IPS-11a (cell line): Measurements from ENCODE around the gene NMT1.
A peak's percentile ranks its signal among the peaks of the same experiment; 100 is the strongest.

Source experiments
- H3K4me3 ChIP-seq: one replicate; pipeline ENCODE4 v1.5.1; 2013; ENCODE audit warnings: low read depth, low read length, control low read depth

Gene NMT1

DNA sequence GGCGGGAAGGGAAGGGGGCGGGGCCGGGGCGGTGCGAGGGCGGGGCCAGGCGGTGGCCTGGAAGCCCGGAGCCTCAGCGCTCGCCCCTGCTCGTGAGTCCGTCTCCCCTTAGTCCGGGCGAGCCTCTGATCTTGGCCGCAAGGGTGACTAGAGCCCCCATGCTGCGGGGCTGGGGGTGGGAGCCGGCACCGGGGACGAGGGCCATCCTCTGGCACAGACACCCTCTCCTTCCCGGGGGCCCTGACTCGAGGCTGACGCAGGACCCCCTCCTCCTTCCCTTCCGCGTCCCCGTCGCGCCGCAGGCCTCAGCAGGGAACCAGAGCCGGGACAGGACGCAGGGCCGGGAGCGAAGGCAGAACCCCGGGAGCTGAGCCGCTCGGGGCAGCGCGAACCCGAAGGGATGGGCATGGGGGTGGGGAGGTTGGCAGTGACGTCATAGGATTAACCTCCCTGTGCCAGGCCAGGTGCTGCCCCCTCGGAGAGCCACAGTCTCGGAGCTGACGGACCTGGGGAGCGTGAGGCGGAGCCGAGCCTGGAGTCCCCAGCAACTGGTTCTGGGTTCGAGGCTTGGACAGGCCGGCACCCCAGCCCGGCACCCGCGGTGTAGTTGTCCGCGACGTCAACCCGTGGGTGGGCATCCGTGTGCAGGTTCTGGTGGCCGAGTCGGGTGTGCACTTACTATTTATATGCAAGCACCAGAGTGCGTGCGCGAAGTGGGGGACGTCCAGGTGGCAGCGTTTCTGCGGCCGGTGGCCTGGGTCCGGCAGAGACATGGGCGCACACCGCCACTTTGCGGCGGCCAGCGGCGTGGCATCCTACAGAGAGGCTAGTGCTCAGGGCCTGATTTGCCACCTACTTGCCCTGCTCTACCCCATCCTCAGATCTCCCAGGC lies 71.7 kb downstream of the NMT1 start:
- peak overlapping the region; percentile 50 for H3K4me3 ChIP-seq

DNA sequence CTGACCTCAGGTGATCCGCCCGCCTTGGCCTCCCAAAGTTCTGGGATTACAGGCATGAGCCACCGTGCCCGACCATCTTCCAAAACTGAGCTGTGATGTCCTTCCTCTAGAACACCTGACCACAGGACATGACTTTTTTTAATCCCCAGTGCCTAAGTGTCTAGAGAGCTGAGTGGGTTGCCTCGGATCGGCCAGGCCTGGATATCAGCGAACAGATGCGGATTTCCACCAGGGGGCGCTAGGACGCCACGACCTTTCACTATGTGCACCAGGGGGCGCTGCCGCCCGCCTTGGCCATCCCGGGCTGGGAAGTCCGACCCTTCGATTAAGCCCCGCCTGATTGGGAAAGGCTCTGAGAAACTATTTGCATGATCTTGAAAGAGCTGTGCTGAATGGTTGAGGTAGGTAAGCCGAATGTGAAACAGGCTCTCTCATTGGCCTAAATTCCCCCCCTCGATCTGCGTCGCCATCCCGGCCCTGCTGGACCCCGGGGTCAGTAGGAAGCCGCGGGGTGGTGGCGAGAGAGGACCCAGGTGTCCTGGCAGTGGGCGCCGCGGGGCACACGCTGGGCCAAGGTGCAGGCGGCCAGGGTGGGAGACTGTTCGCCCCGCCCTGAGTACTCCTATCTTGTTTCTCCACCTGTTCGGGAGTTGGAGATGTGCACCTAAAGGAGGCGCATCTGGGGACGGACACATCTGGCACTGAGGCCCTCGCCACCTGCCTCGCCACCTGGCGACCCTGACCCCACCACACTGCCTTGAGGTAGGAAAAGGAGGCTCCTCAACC lies 74.3 kb downstream of the NMT1 start, which contains the start of gene ACBD4:
TSS of gene ACBD4 (plus strand) at position 496 of the 786 bp plus-strand sequence. CDS start 458 bp downstream, outside the sequence.
- H3K4me3 ChIP-seq, result no peak within 1 kb of the TSS

DNA sequence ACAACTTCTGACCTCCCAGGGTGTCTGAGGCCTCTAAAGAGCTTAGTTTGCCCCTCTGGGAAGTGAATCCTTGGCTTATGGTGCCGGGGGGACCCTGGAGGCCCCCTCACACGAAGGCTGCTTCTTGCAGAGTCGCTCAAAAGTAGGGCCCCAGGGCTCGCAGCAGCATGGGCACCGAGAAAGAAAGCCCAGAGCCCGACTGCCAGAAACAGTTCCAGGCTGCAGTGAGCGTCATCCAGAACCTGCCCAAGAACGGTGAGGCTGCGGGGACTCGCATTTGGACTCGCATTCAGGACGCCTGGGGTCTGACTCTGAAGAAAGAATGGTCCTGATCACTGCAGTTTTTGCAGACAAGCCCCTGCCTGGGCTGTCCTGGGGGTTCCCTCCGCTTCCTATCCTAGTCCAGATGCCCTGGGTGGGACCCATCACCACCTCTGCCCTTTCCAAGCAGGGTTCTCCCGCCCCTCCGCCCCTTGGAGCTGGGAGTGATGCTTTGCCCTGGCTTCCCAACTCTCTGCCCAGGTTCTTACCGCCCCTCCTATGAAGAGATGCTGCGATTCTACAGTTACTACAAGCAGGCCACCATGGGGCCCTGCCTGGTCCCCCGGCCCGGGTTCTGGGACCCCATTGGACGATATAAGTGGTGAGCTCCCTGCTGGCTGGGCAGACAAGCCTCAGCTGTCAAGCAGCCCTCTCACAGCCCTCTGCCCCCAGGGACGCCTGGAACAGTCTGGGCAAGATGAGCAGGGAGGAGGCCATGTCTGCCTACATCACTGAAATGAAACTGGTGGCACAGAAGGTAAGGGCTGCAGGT lies 75.1 kb downstream of the NMT1 start:
- no peak overlapping the region for H3K4me3 ChIP-seq

DNA sequence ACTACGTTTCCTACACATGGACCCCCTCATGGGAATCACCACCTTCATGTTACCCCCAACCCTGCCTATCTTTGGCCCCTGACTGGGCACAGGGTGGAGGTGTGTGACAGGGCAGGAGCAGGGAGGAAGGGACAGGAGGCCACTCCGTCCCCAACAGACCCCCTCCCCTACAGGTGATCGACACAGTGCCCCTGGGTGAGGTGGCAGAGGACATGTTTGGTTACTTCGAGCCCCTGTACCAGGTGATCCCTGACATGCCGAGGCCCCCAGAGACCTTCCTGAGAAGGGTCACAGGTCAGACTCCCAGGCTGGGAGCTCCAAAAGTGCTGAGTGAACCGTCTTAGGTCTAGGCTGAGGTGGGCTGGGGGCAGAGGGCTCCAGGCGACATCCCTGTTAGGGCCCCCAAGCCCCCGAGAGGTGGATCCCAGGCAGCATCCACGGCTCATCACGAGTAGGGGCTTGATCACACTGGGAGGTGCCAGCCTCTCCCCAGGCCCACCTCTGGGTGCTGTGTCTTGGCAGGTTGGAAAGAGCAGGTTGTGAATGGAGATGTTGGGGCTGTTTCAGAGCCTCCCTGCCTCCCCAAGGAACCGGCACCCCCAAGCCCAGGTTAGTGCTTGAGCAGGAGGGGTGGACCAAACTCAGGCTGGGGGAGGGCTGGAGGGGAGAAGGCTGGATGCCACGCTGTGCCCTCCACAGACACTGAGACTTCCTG lies 75.9 kb downstream of the NMT1 start:
- H3K4me3 ChIP-seq, result no peak overlapping the region

DNA sequence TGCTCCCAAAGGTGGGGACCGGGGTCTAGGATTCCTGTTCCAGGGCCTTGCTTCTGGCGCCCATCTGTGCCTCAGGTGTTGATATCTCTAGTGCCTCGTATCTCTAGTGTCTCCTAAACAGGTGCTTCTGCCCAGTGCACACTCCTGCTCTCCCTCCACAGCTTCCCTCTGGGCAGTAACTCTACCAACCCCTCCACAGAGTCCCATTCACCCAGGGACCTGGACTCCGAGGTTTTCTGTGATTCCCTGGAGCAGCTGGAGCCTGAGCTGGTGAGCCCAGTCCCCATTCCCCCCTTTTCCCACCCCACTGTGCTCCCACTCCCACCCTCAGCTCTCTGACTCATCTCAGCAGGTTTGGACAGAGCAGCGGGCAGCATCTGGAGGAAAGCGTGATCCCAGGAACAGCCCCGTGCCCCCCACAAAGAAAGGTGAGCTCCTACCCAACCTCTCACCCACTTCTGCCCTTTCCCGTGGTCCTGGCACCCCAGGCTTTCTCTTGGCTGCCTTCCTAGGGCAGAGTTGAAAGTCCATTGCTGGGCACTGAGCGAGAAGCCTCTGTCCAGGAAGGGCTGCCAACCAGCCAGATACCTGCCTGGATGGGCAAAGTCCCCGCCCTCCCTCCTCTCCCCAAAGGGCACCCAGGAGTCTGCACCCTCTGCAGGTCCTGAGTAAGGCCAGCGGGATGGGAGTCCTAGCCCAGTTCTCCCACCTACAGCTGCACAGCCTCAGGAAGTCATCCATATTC lies 76.6 kb downstream of the NMT1 start:
- no peak overlapping the region for H3K4me3 ChIP-seq

DNA sequence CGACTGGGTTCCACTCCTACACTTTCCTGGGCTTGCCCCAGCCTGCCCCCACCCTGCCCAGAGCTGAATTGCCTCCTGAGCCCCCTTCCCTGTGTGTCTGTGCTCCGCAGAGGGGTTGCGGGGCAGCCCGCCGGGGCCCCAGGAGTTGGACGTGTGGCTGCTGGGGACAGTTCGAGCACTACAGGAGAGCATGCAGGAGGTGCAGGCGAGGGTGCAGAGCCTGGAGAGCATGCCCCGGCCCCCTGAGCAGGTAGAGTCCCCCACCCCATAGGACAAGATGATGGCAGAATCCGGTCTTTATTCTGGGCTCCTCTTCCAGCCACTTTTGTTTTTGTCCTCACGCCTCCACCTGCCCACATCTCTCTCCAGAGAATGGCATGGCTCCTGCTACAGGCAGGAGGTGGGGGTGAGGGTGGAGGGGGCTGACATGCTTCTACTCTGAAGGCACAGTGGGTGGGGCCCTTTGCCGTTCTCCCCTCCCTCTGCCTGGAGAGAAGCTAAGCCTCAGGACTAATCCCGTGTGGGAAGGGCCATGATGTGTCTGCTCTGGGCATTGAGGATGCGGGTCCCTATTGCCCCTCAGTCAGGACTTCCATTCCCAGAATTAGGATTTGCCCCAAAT lies 77.9 kb downstream of the NMT1 start:
- no peak overlapping the region for H3K4me3 ChIP-seq

DNA sequence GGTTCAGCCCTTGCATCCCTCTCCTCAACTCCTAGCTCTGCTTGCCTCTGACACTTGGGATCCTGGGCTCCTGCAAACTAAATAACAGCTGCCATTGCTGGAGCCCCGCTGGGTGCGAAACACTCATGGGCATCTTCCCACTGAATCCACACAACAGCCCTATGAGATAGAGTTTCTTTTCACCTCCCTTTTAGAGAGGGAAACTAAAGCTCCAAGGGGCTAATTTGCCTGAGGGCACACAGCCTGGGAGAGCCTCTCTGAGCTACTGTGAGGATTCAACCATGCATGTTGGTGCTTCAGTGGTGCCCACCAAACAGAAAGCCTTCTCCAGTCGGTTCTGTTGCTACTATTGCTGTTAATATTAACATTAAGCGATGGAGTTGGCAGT lies 78.4 kb downstream of the NMT1 start:
- no peak overlapping the region for H3K4me3 ChIP-seq

DNA sequence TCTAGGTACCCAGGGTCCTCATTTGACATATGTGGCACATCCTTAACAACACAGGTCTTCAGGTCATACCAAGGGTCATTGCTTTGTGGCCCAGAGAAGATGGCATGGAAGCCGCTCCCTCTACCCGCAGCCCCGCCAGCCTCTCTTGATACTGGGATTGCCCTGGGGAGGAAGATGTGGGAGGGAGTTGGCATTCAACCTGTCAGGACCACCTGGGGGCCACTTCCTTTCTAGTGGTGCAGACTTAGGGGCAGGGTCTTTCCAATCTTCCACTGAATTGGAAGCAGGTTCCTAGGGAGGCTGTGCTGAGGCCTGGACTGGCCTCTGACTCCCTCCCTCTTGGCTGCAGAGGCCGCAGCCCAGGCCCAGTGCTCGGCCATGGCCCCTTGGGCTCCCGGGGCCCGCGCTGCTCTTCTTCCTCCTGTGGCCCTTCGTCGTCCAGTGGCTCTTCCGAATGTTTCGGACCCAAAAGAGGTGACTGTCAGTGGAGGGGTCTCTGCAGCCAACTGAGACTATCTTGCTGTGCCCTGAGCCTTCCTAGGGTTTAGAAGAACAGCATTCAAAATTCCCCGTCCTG lies 82.1 kb downstream of the NMT1 start:
- H3K4me3 ChIP-seq, result no peak overlapping the region

DNA sequence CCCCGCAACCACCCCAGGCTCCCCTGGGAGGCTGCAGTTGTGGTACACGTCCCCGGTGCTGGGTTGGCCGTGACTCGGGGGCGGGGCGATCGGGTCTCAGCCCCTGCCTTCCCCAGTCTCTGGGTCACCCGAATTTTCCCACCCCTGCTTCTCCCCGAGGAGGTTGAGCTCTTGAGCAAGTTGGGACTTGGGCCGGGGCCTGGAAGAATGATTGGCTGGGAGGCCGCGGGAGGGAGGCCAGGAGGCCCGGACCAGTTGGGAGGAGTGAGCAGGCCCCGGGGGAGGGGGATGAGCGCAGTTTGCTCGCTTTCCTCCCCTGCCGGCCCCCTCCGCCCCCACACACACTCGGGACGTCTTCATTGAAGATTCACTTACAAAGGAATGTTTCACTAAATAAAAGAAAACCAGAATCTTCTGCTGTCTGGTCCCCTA lies 82.7 kb downstream of the NMT1 start:
- H3K4me3 ChIP-seq, result peak overlapping the region; percentile 38

DNA sequence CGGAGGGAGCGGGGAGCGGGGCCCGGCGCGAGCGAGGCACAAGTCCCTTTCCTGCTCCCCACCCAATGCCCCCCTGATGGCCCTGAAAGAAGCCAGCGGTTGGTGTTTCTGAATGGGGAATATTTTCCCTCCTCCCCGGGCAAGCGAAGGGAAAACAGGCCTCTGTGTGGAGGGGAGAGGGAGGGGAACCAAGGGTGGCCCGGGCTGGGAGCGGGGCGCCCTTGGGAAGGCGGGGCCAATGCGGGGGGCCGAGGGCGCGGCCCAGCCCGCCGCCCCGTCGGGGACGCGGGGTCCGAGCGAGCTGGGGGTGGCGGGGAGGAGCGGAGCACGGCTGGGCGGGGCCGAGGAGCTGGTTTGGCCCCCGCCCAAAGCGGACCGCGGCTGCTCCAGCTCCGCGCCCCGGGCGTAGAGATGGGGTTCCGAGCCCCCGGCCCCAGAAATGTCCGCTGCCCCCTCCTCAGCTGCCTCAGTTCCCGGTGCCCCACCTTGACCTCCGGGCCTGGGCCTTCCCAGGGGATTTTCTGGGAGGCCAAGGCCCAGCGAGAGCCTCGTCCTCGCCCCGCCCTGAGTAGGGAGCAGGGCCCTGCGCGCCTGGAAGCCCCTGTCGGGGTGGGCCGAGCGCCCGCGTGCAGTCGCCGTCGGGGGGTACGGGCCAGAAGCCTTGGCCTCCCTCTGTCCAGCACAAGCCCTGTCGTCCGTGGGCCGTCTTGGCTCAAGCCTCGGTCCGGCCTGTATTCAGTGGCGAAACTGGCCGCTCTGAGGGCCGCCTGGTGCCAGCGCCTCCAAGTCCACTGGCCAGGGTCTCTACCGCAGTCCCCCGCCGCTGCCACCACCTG lies 83.3 kb downstream of the NMT1 start:
- peak overlapping the region; percentile 38 for H3K4me3 ChIP-seq

DNA sequence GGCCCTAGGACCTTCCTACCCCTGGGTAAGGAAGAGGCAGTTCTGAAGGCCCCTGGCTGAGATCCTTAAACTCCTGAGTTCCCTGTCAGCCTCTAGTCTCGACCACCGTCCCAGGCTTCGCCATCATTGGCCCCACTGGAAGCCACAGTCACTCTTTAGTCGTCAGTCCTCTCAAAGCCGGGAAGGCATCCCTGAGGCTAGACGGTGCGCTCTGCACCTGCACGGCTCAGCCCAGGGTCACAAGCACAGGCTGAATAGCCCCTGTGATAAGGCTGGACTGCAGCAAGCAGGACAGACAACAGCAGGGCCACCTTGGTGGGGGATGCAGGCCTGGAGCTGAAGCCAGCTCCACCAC lies 83.9 kb downstream of the NMT1 start:
- H3K4me3 ChIP-seq, result no peak overlapping the region

DNA sequence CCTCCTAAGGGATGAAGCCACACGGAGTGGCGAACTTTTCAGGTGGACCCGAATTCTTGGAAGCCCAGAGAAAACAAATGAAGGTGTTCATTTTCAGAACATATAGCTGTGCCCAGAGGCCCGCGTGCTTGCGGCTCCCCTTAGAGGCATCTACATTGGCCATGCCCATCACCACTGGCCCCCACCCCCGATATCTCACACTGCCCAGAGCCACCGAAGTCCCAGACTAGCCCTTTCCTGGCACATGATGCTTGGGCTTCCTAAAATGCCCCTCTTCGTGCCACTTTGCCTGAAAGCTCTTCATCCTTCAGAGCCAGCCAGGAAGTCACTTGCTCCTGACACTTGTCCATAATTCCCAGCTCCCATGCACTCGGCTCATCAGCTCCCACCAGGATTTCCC lies 85.0 kb downstream of the NMT1 start:
- H3K4me3 ChIP-seq, result no peak overlapping the region

DNA sequence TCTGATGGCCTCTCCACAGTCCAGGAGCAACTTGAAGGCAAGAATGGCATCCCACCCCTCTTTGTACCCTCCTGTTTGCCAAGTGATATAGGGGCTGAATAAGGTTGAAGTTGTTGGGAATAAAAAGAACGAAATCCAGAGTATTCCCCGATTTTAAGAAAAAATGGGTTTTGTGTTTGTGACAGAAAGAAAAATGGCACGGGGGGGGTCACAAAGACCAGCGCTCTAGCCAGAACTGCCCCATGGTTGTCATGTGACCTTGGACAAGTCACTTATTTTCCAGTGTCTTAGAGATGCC lies 85.4 kb downstream of the NMT1 start:
- no peak overlapping the region for H3K4me3 ChIP-seq

DNA sequence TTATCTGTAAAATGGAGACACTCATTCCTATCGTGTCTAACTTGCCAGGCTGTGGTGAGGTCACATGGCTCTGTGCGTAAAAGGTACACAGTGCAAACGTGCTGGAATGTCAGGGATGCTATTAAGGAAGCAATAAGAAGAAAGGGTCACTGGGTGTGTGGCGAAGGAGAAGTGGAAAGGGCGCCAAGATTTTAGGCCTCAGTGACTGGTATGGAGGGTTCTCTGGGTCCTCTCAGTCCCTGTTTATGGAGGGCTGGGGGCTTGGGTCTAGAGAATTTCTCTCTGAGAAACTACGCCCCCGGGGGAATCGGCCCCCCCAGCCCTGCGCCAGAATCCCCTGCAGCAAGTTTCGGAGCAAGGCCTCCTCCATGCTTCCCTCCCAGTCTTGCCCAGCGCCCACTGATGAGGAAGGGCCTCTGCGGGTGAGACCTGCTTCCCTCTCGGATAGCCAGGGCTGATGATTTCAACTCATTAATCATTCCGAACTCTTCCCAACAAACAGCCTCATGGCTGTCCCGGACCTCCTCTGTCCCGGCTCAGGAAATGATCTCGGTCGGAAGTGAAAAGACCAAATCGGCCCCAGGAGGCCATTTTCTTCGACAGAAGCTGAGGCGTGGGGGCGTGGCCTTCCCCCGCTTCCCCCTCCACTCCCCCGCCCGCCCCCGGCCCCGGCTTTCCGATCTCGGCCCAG lies 85.9 kb downstream of the NMT1 start:
- H3K4me3 ChIP-seq, result peak overlapping the region; percentile 80

DNA sequence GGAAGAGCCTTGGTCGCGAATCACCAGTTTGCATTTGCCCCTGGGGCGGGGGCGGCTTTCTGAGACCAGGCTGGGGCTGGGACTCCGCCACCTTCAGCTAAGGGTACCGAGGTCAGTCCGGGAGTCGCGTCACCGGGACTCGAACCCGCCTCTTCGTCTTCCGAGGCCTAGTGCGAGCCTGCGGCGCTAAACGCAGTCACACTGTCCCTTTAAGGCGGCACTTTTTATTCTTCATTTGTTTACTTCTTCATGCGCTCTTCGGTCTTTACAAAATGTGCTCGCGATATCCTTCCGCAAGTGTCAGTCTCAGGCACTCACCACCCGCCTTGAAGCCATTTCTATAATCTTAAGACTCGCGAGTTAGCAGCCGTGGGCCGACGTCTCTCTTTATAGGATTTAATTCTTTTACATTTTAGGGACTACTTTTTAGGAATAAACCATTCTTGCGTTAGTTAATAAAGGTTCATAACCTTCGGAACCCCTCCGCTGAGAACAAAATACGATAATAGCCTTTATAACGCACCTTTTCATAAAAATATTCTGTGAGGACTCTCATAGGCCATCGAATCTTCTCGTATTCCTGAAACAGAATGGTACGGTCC lies 86.6 kb downstream of the NMT1 start:
- H3K4me3 ChIP-seq, result peak overlapping the region; percentile 80

DNA sequence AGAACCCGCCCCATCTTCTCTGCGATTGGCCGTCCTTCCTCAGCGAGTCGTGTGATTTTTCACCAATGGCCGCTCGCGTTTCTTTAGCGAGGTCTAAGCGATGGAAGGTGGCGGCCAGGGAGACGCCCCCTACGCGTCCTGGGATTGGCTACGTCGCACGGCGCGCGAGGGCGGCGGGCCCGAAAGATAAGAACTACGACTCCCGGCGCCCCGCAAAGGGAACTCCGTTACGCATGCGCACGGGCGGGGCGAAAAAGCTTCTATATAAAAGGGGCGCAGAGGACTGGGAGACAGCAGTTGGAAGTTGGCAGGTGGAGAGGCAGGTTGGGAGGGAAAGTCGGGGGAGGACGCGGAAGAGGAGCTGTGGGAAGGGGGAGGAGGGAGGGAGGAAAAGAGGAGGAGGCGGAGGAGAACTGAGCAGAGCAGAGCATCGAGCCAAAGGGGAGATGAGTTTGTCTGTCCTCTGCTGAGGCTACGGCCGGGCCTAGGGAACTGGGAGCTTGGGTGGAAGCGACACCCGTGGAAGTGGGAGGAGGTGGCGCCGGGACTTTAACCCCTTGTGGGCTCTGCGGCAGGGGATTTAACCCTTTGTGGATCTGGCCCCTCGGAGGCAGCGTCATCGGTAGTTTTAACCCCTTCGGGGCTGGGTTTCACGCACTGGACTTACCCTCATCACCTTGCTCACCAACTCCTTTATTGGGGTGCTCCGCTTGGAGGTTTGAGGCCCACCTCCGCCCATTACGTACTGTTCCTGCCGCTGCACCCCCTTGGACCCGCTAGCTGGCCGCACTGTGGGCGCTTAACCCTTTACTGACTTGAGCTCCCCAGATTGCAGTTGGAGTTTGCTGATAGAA lies 87.3 kb downstream of the NMT1 start, which contains the start of gene HEXIM1:
TSS of gene HEXIM1 (plus strand) at position 293 of the 854 bp plus-strand sequence. CDS start 716 bp downstream, outside the sequence.
- peak within 1 kb of the TSS; percentile 93 for H3K4me3 ChIP-seq
